PFSK-1 (cell line): ENCODE data around the gene SMCP.

Experiments used
- FOXP2 ChIP-seq: optimal IDR thresholded peaks from 2 replicates; pipeline ENCODE3; 2011; ENCODE audit warnings: borderline replicate concordance, control low read depth, inconsistent platforms; ENCODE audit not compliant: insufficient read depth; ENCODE audit errors: extremely low read length, extremely low read depth
- POLR2AphosphoS5 ChIP-seq: IDR thresholded peaks from 2 replicates; pipeline ENCODE4 v1.6.1; 2012; ENCODE audit warnings: low read depth, mild to moderate bottlenecking, control low read depth, low read length, moderate library complexity
- REST ChIP-seq, 2 experiments: IDR thresholded peaks; 2 replicates each; pipeline versions ENCODE4 v1.6.1 to v1.8.0; 2011 to 2012; ENCODE audit warnings: low read depth in 2 of 2, low read length in 2 of 2, control low read depth in 1 of 2, inconsistent platforms in 1 of 2, mild to moderate bottlenecking in 1 of 2, moderate library complexity in 1 of 2; ENCODE audit not compliant: insufficient read depth in 1 of 2
- SIN3A ChIP-seq: IDR thresholded peaks from 2 replicates; pipeline ENCODE4 v1.6.1; 2012; ENCODE audit warnings: mild to moderate bottlenecking, low read length, moderate library complexity, borderline replicate concordance; ENCODE audit not compliant: insufficient read depth
- TAF1 ChIP-seq: IDR thresholded peaks from 2 replicates; pipeline ENCODE4 v1.6.1; 2012; ENCODE audit warnings: low read length, control low read depth, borderline replicate concordance; ENCODE audit not compliant: insufficient read depth

SMCP gene

DNA sequence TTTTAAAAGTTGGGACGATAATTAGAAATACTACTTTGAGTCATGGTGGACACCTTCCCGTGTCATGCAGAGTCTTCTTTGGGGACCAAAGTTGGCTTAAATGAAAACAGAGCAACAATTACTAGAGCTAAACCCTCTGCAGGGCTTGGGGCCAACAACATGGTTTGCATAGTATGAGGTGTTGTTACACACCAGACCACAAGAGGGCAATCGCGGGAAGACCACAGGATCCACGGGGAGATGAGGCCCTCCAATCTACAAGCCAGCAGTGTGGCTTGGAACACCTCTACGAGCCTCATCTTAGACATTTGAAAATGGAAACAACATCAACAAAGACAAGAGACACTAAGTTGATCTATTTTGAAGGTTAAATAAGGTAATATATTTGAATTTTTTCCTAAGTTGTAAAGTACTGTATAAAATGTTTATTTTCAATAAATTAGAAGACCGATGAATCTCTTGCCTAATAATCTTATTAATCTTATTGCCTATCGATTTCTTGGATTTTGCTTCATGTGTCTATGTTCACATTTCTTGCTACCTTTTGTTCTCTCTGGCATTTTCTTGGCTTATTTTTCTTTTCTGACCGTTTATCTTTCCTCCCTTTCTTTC lies 8.2 kb upstream of the SMCP start:
- TF ChIP-seq TAF1 (no peak), SIN3A (no peak), POLR2AphosphoS5 (no peak), FOXP2 (no peak), REST (IDR thresholded peaks at IDR 0.05; ENCODE audit: insufficient read depth in 1 of 2, low read depth in 2 of 2, low read length in 2 of 2) (no peak)

DNA sequence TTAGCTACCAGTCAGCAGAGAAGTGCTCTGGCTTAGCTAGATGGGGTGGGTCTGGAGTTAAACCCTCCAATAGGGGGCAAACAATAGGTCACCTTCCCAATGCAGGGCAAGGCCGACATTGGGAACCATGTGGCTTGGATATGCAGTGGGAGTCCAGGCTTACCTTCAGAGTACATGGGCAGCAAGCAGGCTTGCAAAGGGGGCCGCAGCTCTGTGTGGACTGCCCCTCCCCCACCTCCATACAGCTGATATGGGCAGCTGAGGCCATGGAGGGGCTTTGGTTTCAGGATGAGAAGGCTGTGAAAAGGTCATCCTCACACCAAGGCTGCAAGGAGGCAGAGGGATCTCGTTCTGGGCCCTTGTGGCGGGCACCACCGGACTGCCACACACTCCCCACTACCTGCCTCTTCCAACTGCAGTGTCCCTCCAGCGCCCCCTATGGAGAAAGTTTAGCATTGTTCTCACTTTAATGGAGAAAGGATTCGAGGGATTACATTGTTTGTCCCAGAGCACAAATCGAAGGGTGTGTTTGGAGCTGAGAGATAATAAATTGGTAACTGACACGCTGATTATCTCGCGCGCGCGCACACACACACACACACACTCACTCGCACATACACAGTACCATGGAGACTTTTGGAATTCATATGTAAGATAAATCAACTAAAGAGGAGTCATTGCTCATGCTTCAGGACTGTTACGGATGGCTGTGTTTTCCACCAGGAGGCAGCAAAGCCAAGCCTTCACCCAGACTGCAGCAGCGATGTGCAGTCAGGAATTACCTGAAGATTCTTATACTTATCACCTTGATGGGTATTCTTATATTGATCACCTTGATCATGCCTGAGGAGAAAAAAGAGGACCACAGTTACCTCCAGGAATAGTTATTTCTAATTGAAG lies 7.0 kb upstream of the SMCP start:
- TF ChIP-seq POLR2AphosphoS5 = no peak
- TF ChIP-seq REST (IDR thresholded peaks at IDR 0.05; ENCODE audit: insufficient read depth in 1 of 2, low read depth in 2 of 2, low read length in 2 of 2) = no peak
- no peak for TF ChIP-seq SIN3A
- no peak for TF ChIP-seq TAF1
- TF ChIP-seq FOXP2 = no peak

GRCh38 chr1:152871731-152872126 lies 6.4 kb upstream of the SMCP start:
- TF ChIP-seq POLR2AphosphoS5 (no peak), FOXP2 (no peak), TAF1 (no peak), SIN3A (no peak), REST (IDR thresholded peaks at IDR 0.05; ENCODE audit: insufficient read depth in 1 of 2, low read depth in 2 of 2, low read length in 2 of 2) (no peak)

GRCh38 chr1:152873495-152873894 lies 4.6 kb upstream of the SMCP start:
- TF ChIP-seq POLR2AphosphoS5 (no peak), TAF1 (no peak), REST (IDR thresholded peaks at IDR 0.05; ENCODE audit: insufficient read depth in 1 of 2, low read depth in 2 of 2, low read length in 2 of 2) (no peak)

DNA sequence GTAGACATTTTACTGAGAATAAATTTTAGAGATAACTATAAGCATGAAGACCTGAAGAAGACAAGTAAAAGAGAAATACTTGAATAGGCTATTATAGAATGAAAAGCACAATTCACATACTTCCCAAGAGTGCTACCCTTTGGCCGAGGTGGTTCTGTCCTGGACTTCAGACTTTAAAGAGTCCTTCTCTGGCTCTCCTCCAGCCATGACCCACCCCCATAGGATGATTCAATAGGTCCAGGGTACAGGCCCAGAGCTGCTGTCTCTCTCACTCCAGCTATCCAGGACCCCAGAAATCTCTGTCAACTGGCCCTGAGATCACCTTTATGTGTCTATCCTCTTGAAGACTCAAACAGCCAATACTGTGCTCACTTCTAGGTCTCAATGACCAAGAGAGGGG lies 1.3 kb upstream of the SMCP start:
- TF ChIP-seq REST (IDR thresholded peaks at IDR 0.05; ENCODE audit: insufficient read depth in 1 of 2, low read depth in 2 of 2, low read length in 2 of 2) (no peak), SIN3A (no peak), POLR2AphosphoS5 (no peak), TAF1 (no peak), FOXP2 (no peak)
